OCI-LY3 (cell line): ENCODE results near the gene GRN.

Experiments
- H2AFZ ChIP-seq: fragments of 200-600, 300-600 bp; shearing (Covaris generic); 2 replicates; pipeline ENCODE4 v1.6.0; 2014; ENCODE audit warnings: antibody characterized with exemption, low read depth, low read length
- H3K27ac ChIP-seq: fragments of 200-600, 300-600 bp; sonication (generic); 2 replicates; pipeline ENCODE4 v1.5.1; 2014; ENCODE audit warnings: mild to moderate bottlenecking, low read length, moderate library complexity, mixed read lengths
- H3K27me3 ChIP-seq: fragments of 200-600, 300-600 bp; sonication (generic); 2 replicates; pipeline ENCODE4 v1.6.1; 2014; ENCODE audit warnings: low read depth, low read length, mixed read lengths
- H3K36me3 ChIP-seq: fragments of 200-600, 300-600 bp; sonication (generic); replicated peaks from 2 replicates; pipeline ENCODE3; 2014; ENCODE audit warnings: low read depth, low read length, mixed read lengths
- H3K4me1 ChIP-seq: fragments of 300-600, 200-600 bp; sonication (generic); 2 replicates; pipeline ENCODE4 v1.6.1; 2014; ENCODE audit warnings: low read length, mixed read lengths
- H3K4me2 ChIP-seq: fragments of 200-600, 300-600 bp; sonication (generic); 2 replicates; pipeline ENCODE4 v1.6.1; 2014; ENCODE audit warnings: low read length, mixed read lengths
- H3K4me3 ChIP-seq: fragments of 300-600, 200-600 bp; sonication (generic); 2 replicates; pipeline ENCODE4 v1.5.1; 2014; ENCODE audit warnings: antibody characterized with exemption, mild to moderate bottlenecking, low read length, moderate library complexity
- H3K79me2 ChIP-seq: fragments of 300-600, 200-600 bp; shearing (Covaris generic); 2 replicates; pipeline ENCODE4 v1.6.1; 2014; ENCODE audit warnings: mild to moderate bottlenecking, low read length, mixed read lengths
- H3K9ac ChIP-seq: fragments of 300-600, 200-600 bp; shearing (Covaris generic); 2 replicates; pipeline ENCODE4 v1.6.0; 2014; ENCODE audit warnings: mild to moderate bottlenecking, low read length, moderate library complexity
- H3K9me3 ChIP-seq: fragments of 200-600, 300-600 bp; shearing (Covaris generic); 2 replicates; pipeline ENCODE4 v1.6.1; 2014; ENCODE audit warnings: low read length, mixed read lengths; ENCODE audit not compliant: insufficient read depth
- H4K20me1 ChIP-seq: fragments of 200-600, 300-600 bp; sonication (generic); 2 replicates; pipeline ENCODE4 v1.6.1; 2016; ENCODE audit warnings: low read length, mixed read lengths; ENCODE audit not compliant: insufficient read depth
- EZH2phosphoT487 ChIP-seq: fragments of 200-600 bp; shearing (Covaris generic); IDR thresholded peaks from 2 replicates; pipeline ENCODE4 v1.6.1; 2018; ENCODE audit warnings: antibody characterized with exemption, mixed run types, low read depth
- TF ChIP-seq, protein P1 (sequence below): fragments of 200-600, 300-600 bp; sonication (generic); IDR thresholded peaks from 2 replicates; pipeline ENCODE4 v1.5.1; 2014; ENCODE audit warnings: antibody characterized with exemption, low read length, low read depth

Gene GRN

DNA sequence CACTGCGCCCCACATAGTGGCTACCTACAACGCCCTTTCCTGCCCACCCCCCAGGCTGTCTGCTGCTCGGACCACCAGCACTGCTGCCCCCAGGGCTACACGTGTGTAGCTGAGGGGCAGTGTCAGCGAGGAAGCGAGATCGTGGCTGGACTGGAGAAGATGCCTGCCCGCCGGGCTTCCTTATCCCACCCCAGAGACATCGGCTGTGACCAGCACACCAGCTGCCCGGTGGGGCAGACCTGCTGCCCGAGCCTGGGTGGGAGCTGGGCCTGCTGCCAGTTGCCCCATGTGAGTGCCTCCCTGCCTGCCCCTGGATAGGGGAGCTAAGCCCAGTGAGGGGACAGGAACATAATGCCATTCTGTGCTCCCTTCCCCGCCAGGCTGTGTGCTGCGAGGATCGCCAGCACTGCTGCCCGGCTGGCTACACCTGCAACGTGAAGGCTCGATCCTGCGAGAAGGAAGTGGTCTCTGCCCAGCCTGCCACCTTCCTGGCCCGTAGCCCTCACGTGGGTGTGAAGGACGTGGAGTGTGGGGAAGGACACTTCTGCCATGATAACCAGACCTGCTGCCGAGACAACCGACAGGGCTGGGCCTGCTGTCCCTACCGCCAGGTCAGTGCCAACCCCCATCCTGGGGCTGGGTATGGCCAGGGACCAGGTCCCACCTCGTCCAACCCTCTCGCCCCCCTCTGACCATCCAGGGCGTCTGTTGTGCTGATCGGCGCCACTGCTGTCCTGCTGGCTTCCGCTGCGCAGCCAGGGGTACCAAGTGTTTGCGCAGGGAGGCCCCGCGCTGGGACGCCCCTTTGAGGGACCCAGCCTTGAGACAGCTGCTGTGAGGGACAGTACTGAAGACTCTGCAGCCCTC lies 7.1 kb downstream of the GRN start:
- peaks cover 38% of the 10 kb centered on the region for H3K4me1 ChIP-seq
- no peaks in the 10 kb centered on the region for H3K27me3 ChIP-seq
- peaks cover 8% of the 10 kb centered on the region; the same call in 1 of the 2 replicates for H4K20me1 ChIP-seq

DNA sequence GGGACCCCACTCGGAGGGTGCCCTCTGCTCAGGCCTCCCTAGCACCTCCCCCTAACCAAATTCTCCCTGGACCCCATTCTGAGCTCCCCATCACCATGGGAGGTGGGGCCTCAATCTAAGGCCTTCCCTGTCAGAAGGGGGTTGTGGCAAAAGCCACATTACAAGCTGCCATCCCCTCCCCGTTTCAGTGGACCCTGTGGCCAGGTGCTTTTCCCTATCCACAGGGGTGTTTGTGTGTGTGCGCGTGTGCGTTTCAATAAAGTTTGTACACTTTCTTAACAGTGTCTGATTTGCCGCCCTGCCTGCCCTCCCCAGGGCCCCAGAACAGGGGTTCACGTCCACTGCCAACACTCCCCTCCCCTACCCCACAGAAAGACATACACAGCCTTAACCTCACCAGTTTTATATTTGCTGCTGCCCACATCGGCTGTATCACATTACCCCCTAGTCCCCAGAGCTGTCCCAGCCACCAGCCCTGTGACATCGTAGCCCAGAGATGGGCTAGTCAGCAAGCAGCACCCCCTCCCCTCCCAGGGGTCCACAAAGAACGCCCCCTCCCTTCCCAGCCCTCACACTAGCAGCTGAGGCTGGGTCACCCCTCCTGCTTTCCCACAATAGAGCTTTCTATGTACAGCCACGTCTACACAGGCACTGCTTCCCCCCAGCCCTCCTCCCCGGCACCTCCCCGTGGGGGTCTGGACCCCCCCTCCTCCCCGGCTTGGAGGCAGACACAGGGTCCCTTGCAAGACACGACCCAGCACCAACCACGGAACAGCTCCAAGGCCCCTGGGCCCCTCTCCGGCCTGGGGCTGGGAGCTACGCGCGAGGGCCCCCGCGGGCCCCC lies 7.9 kb downstream of the GRN start:
- Histone ChIP-seq H3K4me2 (peak overlapping the region; percentile 88), H4K20me1 (peaks cover 8% of the 10 kb centered on the region; the same call in 1 of the 2 replicates), H2AFZ (no peak overlapping the region), H3K4me3 (peak overlapping the region; percentile 82), H3K27me3 (no peaks in the 10 kb centered on the region), H3K9me3 (no peaks in the 10 kb centered on the region), H3K27ac (no peak overlapping the region), H3K9ac (peak overlapping the region; percentile 62), H3K36me3 (peaks cover 41% of the 10 kb centered on the region), H3K79me2 (peaks cover 14% of the 10 kb centered on the region), H3K4me1 (peaks cover 30% of the 10 kb centered on the region)
- TF ChIP-seq, protein P1, sequence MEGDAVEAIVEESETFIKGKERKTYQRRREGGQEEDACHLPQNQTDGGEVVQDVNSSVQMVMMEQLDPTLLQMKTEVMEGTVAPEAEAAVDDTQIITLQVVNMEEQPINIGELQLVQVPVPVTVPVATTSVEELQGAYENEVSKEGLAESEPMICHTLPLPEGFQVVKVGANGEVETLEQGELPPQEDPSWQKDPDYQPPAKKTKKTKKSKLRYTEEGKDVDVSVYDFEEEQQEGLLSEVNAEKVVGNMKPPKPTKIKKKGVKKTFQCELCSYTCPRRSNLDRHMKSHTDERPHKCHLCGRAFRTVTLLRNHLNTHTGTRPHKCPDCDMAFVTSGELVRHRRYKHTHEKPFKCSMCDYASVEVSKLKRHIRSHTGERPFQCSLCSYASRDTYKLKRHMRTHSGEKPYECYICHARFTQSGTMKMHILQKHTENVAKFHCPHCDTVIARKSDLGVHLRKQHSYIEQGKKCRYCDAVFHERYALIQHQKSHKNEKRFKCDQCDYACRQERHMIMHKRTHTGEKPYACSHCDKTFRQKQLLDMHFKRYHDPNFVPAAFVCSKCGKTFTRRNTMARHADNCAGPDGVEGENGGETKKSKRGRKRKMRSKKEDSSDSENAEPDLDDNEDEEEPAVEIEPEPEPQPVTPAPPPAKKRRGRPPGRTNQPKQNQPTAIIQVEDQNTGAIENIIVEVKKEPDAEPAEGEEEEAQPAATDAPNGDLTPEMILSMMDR, result no peak

More for the DNA sequence above, 7.1 kb downstream of the GRN start:
- Histone ChIP-seq H3K27ac (no peak overlapping the region), H3K9me3 (no peaks in the 10 kb centered on the region), H3K4me2 (no peak overlapping the region; the same call in 1 of the 2 replicates), H2AFZ (no peak overlapping the region), H3K79me2 (peaks cover 14% of the 10 kb centered on the region), H3K36me3 (peaks cover 41% of the 10 kb centered on the region), H3K9ac (no peak overlapping the region), H3K4me3 (no peak overlapping the region)
- TF ChIP-seq, protein P1, result no peak

DNA sequence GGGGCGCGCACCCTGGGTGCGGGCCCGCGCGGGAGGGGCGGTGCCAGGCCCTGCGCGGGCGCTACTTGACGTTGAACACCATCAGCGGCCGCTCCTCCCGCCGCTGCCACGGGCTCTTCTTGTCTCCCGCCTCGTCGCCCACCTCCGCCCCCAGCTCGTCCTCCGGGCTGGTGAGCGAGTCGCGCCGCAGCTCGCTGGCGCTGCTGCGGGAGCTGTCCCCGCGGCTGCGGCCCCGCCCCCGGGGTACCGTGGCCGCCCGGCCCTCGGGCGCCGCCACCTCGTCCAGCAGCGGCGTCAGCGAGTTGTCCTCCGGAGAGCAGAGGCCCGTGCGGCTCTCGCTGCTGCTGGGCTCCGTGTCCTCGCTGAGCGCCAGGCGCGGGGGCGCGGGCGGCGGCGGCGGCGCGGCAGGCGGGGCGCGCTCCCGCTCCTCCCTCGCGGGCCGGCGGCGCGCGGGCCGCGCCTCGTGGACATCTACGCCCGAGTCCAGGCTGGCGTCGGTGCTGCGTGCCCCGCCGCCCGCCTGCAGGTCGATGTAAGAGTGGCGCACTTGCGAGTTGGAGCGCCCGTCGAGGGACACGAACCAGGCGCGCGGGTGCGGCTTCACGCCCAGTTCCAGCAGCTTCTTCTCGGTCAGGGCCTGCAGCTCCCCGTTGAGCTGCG lies 8.7 kb downstream of the GRN start:
- H2AFZ ChIP-seq, result no peak overlapping the region
- H3K9me3 ChIP-seq, result no peaks in the 10 kb centered on the region
- TF ChIP-seq EZH2phosphoT487, result no peak
- TF ChIP-seq, protein P1, result no peak
- H3K27ac ChIP-seq, result no peak overlapping the region
- H3K4me2 ChIP-seq, result peak overlapping the region; percentile 88
- H3K4me1 ChIP-seq, result peaks cover 24% of the 10 kb centered on the region
- peak overlapping the region; percentile 62 for H3K9ac ChIP-seq
- H3K4me3 ChIP-seq, result peak overlapping the region; percentile 82
- H3K36me3 ChIP-seq, result peaks cover 41% of the 10 kb centered on the region
- H3K27me3 ChIP-seq, result no peaks in the 10 kb centered on the region
- peaks cover 8% of the 10 kb centered on the region; the same call in 1 of the 2 replicates for H4K20me1 ChIP-seq
- peaks cover 13% of the 10 kb centered on the region for H3K79me2 ChIP-seq
